NCI-H1092 (cell line): ENCODE results near the gene SLAMF1.
"Not testable (repeated sequence)": the region's sequence is repeated elsewhere in the genome, so short reads cannot be mapped to it uniquely, and the experiment has no call there.

ENCODE experiments used
- DNase-seq: peaks from one replicate; lab custom pipeline; 2025; lab: John Stamatoyannopoulos, UW

SLAMF1 gene, protein sequence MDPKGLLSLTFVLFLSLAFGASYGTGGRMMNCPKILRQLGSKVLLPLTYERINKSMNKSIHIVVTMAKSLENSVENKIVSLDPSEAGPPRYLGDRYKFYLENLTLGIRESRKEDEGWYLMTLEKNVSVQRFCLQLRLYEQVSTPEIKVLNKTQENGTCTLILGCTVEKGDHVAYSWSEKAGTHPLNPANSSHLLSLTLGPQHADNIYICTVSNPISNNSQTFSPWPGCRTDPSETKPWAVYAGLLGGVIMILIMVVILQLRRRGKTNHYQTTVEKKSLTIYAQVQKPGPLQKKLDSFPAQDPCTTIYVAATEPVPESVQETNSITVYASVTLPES

GRCh38 chr1:160646711-160647328, at the start of gene SLAMF1:
SLAMF1 (minus strand) TSS chr1:160647044; CDS start chr1:160646945, 99 bp downstream.
- no peak for DNase-seq

- not testable (repeated sequence) for DNase-seq
Measured at GRCh38 chr1:160692390-160692789, 45.5 kb upstream of the SLAMF1 start.

DNA sequence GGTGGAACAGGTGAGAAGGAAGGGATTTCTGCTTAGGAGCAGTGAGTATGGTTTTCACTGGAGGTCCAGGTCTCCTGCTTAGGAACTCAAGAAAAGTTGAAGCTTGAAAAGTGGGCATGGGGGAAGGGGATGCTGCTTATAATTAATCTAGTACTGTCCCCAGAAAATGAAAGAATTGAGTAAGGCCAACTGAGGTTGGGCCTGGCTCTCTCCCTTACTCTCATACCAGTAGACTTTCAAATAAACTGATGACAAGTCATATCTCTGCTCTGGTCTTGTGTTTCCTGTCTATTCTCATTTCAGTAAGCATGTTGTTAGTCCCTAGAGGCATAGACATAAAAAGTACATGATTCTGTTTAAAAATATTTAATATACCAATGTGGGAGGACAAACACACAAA, 38.4 kb upstream of the SLAMF1 start:
- DNase-seq: no peak

DNA sequence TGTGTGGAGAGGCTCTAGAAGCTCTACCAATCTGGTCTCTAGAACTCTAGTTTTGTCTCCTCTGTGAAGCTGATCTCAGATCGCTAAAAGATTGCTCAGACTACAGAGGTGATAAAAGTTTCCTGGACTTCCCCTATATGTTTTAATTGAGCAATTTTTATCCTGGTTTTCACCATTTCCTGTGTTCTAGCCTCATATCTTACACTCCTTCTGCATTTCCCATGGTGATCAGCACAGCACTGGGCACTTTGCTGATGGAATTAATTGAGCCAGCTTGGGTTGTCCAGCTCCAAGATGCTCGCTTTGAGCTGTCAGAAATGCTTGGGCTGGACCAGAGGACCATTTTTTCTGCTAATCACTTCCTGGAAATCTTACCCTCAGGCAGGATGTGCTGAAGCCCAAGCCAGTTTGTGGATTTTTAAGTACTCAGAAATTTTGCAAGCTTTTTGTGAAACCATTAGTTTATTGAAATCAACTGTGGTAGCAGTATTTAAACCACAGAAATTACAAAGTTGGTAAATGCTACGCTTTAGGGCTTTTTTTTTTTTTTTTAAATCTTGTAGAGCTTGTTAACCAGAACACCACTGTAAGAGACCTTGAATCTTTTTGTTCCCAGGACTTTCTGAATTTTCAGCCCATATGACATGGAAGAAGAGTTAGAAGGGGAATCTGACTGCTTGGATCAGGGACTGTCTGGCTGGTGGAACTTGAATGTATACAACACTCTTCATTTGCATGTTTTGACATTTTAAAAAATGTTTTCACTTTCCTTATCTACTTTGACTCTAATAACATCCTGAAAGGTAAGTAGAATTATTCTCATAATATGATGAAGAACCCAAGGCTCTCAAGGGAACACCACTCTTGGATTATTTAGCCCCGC, 36.4 kb upstream of the SLAMF1 start:
- DNase-seq: no peak

DNA sequence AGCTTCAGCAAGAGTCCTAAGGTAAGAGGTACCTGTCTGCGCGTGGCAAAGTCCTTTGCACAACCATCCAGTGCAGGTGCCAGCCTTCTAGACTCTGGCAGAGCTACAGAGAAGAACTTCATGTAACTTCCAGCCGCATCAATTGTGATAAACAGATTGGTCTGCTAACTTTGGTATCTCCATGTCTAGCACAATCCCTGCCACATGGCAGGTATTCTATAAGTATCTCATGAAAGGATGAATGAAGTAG, 35.0 kb upstream of the SLAMF1 start:
- no peak for DNase-seq

GRCh38 chr1:160681066-160681890, 34.4 kb upstream of the SLAMF1 start:
- no peak for DNase-seq

- DNase-seq: no peak
Measured at GRCh38 chr1:160680399-160680798, 33.6 kb upstream of the SLAMF1 start.

- no peak for DNase-seq
Measured at GRCh38 chr1:160679893-160680292, 33.0 kb upstream of the SLAMF1 start.

- no peak for DNase-seq
Measured at GRCh38 chr1:160676869-160677597, 30.2 kb upstream of the SLAMF1 start.

DNA sequence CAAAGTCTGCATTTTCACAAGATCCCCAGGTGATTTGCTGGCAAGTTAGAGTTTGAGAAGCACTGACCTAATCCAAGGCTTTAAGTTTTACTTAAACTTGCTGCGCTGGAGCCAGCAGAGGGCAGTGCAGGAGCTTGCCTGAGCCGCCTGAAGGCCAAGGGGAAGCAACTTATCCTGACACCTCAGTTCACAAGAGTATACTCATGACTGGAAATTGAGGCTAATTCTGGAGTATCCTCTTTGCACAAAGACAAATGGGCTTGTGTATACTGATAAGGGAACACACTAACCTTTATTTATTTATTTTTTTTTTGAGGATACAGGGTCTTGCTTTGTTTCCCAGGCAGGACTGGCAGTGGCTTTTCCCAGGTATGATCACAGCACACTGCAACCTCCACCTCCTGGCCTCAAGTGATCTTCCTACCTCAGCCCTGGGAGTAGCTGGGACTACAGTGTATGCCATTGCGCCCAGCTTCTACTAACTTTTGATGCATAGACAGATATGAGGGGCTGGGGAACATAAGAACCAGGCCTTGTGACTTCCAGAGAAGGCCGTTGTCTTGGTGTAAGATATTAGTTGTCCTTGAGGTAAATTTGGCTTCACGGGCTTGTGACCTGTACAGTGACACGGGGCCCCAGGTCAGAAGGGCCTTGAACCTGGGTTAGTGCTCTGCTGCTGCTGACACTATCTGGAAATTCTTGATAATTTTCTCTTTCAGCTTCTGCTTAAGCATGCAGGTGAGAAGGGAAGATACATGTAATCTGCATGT, 29.0 kb upstream of the SLAMF1 start:
- no peak for DNase-seq

DNA sequence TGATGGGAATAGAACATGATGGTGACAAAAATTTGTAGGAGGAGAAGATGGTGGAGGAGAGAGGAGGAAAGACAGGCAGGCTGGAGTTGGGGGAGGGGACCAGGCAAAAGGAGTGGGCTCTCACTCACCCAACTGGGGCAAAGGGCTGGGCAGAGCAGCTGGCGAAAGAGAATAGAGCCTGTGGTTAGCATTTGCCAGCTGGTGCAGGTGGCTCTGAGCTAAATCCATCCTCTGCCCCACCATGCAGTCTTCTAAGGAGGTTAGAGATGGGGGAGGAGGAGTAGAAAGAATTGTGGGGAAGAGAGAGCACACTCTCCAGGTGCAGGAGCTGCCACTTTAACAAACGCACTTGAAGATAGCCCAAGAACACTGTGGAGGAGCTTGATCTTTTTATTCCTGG, 27.6 kb upstream of the SLAMF1 start:
- no peak for DNase-seq

DNA sequence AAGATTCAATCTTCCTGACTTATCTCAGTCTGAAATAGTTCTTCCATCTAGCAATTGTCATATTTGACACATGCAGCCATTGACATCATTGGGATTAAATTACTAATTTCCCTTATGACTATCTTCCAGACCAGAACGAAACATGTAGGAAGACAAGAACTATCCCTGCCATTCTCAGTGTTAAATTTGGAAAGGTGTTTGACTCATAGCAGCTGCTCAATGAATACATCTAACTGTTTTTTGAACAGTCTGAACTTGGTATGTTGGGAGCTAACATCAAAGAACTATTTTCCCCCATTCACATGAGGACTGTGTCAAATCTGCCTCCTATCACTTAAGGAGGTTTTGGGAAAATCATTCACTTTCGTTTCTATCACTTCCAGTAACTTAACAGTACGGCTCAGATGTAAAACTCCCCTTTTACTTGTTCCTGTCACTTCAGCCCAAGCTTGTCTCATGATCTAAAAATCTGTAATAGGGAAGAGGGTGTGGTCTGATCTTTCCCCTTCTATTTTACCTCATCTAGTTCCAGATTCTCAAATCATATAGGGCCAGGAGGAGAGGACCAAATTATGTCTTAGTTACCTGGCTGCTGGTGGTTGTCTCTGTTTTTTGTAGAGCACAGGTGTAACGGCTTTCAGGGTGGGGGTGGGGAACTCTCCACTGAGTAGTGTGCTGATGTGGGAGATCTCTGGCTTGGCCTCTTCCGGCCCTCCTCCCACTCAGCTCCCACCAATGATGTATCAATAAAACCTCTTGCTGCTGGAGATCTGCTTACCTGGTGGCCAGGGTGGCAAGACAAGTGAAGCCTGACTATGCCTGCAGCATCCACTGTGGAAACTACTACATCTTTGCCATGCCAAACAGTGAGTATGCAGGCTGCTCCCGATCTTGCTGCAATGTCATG, 26.2 kb upstream of the SLAMF1 start:
- DNase-seq: no peak

DNA sequence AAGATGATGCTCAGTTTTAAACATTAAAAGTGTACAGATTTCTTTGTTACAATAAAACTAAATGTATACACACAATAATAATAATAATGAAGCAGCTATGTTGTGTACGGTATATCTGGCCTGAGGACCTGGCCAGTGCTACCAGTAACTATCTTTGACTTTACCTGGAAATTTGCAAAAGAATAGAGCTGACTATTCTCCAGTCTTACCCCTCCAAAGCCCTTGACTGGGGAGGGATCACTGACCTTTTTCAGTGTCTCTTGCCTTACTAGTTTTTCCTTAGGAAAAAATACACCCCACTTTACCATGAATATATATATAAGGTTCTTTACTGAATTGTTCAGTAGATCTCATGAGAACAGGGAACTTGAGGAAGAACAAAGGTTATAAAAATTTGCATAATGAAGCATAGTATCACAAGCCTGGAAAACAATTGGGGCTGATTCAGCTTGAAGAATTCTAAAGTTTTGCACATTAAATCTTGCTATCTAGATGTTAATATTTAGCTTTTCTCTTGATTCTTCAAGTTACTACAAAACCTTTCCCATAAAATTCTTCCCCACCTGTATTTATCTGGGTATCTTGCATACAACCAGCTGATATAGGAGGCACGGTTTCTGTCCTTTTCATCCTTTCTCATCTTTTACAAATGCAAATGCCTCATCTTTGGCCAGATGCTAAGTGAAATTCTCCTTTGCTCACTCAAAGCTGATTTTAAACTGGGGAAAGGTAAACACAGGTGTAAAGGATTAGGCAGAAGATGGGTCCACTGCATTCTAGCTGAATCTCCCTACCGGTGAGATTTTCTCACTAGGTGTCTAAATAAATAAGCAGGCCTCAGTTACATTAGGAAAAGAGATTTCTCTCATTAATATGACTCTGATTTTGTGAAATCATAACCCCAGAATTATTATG, 25.0 kb upstream of the SLAMF1 start:
- DNase-seq: no peak

- no peak for DNase-seq
Measured at GRCh38 chr1:160670701-160671100, 23.9 kb upstream of the SLAMF1 start.

GRCh38 chr1:160669802-160670201, 23.0 kb upstream of the SLAMF1 start:
- DNase-seq: no peak

DNA sequence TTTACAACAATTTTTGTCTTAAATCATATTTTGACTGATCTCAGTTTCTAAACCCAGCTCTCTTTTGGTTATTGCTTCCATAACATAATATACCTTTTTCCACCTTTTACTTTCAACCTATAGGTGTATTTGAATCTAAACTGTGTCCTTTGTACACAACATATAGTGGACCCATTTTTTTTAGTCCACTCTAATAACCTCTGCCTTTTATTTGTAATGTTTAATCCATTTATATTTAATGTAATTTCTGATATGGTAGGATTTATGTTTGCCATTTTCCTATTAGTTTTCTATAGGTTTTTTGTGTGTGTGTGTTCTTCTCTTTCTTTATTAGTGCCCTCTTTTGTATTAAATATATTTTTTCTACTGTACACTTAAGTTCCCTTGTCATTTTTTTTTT, 22.4 kb upstream of the SLAMF1 start:
- no peak for DNase-seq

- DNase-seq: no peak
Measured at GRCh38 chr1:160667896-160668295, 21.1 kb upstream of the SLAMF1 start.

GRCh38 chr1:160666079-160666442, 19.2 kb upstream of the SLAMF1 start:
- no peak for DNase-seq
